GM12875 (cell line): Measurements from ENCODE around the gene ZNG1A.
A peak's percentile ranks its signal among the peaks of the same experiment; 100 is the strongest.
"Not testable (repeated sequence)": the region's sequence is repeated elsewhere in the genome, so short reads cannot be mapped to it uniquely, and the experiment has no call there.

Experiments
- H3K4me3 ChIP-seq: one replicate; pipeline ENCODE4 v1.5.1; 2011; ENCODE audit warnings: low read depth, low read length, control low read depth
- CTCF ChIP-seq: IDR thresholded peaks from 2 replicates; pipeline ENCODE4 v1.5.1; 2011; ENCODE audit warnings: low read depth, mild to moderate bottlenecking, control low read depth, inconsistent platforms, low read length, moderate library complexity, borderline replicate concordance; ENCODE audit not compliant: insufficient read depth

The ZNG1A gene

DNA sequence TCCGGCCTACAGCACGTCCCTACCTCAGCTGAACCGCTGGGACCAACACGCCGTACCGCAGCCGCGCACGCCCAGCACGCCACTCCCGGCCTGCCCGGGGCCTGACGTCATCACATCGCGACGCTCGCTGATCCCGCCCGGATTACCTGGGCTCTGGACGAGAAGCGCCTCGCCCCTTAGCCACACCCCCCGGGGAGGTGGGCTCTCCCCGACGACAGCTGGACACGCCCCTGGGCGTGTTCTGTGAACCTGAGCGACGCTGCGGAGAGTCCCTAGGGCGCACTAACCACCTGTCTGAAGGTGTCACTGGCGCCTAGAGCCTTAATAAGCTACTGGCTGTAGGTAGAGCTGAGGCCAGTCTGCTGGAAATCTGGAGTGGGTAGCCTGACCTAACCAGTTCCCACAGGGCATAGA is at the start of gene ZNG1A:
TSS of gene ZNG1A (minus strand) at position 87 of the 414 bp plus-strand sequence. CDS start 87 bp downstream, outside the sequence.
- peak within 1 kb of the TSS; percentile 47 for H3K4me3 ChIP-seq

- no peak for TF ChIP-seq CTCF
- no peak overlapping the region for H3K4me3 ChIP-seq
Observed at GRCh38 chr9:227860-228259, 49.0 kb upstream of the ZNG1A start.

DNA sequence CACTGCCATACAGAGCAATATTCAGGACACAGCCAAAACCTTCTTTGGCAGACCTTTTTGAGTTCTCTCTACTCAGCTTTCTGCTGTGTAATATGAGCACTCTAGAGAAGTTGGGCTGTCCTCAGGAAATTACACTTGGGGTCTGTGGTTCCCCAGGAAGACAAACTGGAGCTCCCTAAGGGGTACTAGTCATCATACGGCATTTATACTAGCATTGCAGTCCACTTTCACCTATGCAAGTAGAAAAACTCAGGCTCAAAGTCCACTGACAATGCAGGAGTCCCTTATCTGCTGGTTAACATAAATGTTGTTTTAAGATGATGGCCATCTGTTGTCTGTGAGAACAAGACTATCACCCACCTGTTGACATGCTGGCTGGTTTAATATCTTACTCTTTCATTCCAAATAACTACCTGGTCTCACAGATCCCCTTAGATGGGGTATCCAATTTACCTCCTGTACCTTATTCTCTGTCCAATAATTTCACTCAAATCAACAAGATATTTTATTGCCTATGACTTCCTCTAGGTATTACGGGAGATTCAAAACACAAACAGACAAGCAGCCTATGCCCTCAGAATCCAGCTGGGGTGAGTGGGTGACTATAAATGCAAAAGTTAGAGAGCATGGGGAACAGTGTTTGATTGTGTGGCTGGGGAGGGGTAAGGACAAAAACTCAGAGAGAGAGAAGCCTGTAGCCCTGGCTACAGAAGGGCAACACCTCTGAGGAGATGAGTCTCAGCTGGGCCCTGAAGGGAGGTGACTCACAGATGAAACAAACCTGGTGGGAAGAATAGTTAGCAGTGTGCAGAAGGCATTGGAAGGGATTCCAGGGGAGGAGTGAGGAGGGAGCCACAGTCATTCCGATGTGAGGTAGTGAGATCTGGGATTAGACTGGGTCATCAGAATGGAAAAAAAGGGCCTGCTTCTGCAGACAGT is 46.0 kb upstream of the ZNG1A start:
- no peak for TF ChIP-seq CTCF
- H3K4me3 ChIP-seq, result no peak overlapping the region

GRCh38 chr9:224026-224425 is 45.2 kb upstream of the ZNG1A start:
- H3K4me3 ChIP-seq, result no peak overlapping the region
- TF ChIP-seq CTCF, result no peak

DNA sequence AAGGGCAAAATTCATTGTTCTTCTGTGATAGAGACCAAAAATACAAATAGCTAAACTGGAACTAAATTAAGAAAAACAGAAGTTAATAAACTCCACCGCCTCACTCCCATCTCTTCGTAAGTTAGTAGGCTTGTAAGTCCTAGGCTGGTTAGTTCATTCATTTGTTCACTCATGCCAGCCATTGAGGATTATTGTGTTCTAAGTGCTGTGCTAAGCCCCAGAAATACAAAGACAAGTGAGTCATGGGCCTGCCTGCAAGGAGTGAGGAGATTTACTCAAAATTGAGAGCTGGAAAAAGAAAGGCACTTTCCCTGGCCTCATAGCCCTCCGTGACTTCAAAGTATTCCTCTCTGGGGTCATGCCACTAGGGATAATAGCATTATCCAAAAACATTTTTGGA is 44.3 kb upstream of the ZNG1A start:
- H3K4me3 ChIP-seq, result no peak overlapping the region
- no peak for TF ChIP-seq CTCF

DNA sequence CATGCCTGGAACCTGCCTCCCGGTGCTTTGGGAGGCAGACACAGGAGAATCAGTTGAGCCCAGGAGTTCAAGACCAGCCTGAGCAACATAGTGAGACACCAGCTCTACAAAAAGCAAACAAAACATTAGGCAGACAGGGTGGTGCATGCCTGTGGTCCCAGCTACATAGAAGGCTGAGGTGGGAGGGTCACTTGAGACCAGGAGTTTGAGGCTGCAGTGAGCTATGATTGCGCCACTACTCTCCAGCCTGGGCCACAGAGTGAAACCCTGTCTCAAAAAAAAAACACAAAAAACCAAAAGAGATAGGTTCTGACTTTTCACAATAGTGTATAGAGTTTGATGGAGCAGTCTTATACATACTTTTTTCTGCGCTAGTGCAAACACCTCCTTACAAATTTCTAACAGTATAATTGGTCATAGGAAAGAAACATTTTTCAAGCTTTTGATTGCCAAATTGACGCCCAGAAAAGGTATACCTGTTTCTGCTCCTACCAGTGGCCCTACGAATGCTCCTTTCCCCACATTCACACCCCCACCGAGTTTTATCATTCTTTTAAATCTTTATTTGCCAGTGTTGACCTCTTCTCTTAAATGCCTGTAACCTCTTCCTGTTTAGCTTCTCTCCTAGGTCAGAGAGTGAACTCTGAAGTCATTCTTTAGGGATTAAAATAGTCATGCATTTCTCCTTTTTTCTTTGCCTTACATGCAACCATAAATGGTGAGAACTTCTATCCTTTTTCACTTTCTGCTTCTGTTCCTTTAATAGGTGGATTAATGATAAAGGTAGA is 43.3 kb upstream of the ZNG1A start:
- no peak for TF ChIP-seq CTCF
- no peak overlapping the region for H3K4me3 ChIP-seq

GRCh38 chr9:219670-220365 is 41.0 kb upstream of the ZNG1A start:
- no peak overlapping the region for H3K4me3 ChIP-seq

GRCh38 chr9:219036-219435 is 40.2 kb upstream of the ZNG1A start:
- not testable (repeated sequence) for H3K4me3 ChIP-seq

More at GRCh38 chr9:219670-220365, 41.0 kb upstream of the ZNG1A start:
- TF ChIP-seq CTCF, result no peak
